K562 (cell line): Measurements from ENCODE around the gene CAPN12. TPM values are rescaled to one million over a fixed set of nuclear protein-coding genes. Genes with fewer than 3 reads are reported as not detected.

ENCODE experiments used
- GABPB2 ChIP-seq: fragments of 250-450 bp; sonication (Bioruptor Pico); conservative IDR thresholded peaks from 2 replicates; pipeline ENCODE4 v1.5.1; 2021; ENCODE audit warnings: mild to moderate bottlenecking
- NR2C1 ChIP-seq, 2 experiments: fragments of 450-650 bp; IDR thresholded peaks; 2 replicates each; pipeline ENCODE4 v1.6.1; 2017; ENCODE audit warnings: mild to moderate bottlenecking in 2 of 2, antibody characterized with exemption in 1 of 2, inconsistent platforms in 1 of 2, missing compliant biosample characterization in 1 of 2, missing genetic modification characterization in 1 of 2
- POLR2AphosphoS5 ChIP-seq: IDR thresholded peaks from 2 replicates; pipeline ENCODE4 v1.6.1; 2011; ENCODE audit warnings: mild to moderate bottlenecking, low read depth, low read length, moderate library complexity; ENCODE audit not compliant: control insufficient read depth, insufficient read depth
- REST ChIP-seq, 2 experiments: fragments of 450-650 bp; formaldehyde crosslinking in 1 of 2; IDR thresholded peaks; 2 replicates each; pipeline versions ENCODE4 v1.4.0 to v1.6.1; 2014 to 2020; ENCODE audit warnings: mild to moderate bottlenecking in 2 of 2, borderline replicate concordance in 1 of 2, low read depth in 1 of 2
- SAP30 ChIP-seq: fragments of 200-600 bp; sonication (generic); IDR thresholded peaks from 2 replicates; pipeline ENCODE4 v1.6.1; 2012; ENCODE audit warnings: borderline replicate concordance, low read depth, mild to moderate bottlenecking, moderate library complexity, low read length, control low read depth, inconsistent platforms; ENCODE audit not compliant: insufficient read depth, poor library complexity, severe bottlenecking
- polyA plus RNA-seq, 8 experiments: library from polyadenylated mRNA; depleted of rRNA in 4 of 8; stranded (reverse) in 5 of 8; unstranded in 3 of 8; fragments of >200 nt; fragmentation: Nextera tagmentation in 2 of 8; fragmentation: Illumina TruSeq in 1 of 8; extraction: Ambion mirVana in 2 of 8; extraction: Trizol in 1 of 8; gene quantifications; 2 replicates each; pipeline versions ENCODE4 v1.2.1 to v1.2.3, GENCODE V29; 2011 to 2014; ENCODE audit warnings: inconsistent platforms in 1 of 8, missing spikeins in 1 of 8
- total RNA-seq, 7 experiments: library from RNA; depleted of rRNA in 6 of 7; stranded (reverse); fragments of >200 nt in 6 of 7; fragmentation: Illumina TruSeq in 2 of 7; extraction: Trizol in 2 of 7; gene quantifications; 2 replicates each; pipeline versions ENCODE4 v1.2.1 to v1.2.3, GENCODE V29; 2011 to 2021; ENCODE audit warnings: low replicate concordance in 1 of 7

CAPN12 gene
- total and polyA plus RNA-seq, 9 of the 15 experiments (the other 6 are each of a cell fraction or from before 2014, with no cell fraction given), result 0.83 to 7.0 (median 1.6) TPM

- TF ChIP-seq SAP30 (no peak), GABPB2 (no peak), REST (IDR thresholded peaks at IDR 0.05; ENCODE audit: borderline replicate concordance) (no peak), REST (CRISPR knock-in tag; IDR thresholded peaks at IDR 0.05; ENCODE audit: low read depth) (no peak), NR2C1 (IDR thresholded peaks at IDR 0.05) (no peak), NR2C1 (tag; IDR thresholded peaks at IDR 0.05) (no peak), POLR2AphosphoS5 (no peak)
Observed at GRCh38 chr19:38730470-38730730, 13.9 kb downstream of the CAPN12 start (continued).
